ENCODE data around the gene CNTNAP5.

Gene CNTNAP5

GRCh38 chr2:124586835-124587234, 561.7 kb downstream of the CNTNAP5 start:
- Histone ChIP-seq H3K36me3 (ENCODE audit: control insufficient read depth, insufficient read depth, low read length) (no peaks in the 10 kb centered on the region), H3K4me3 (ENCODE audit: insufficient read depth, low read depth, low read length, poor library complexity, severe bottlenecking) (no peak overlapping the region), H3K27ac (ENCODE audit: insufficient read depth, low read length, poor library complexity, severe bottlenecking) (no peak overlapping the region), H3K9me3 (ENCODE audit: control insufficient read depth, low read length) (no peaks in the 10 kb centered on the region), H3K27me3 (replicated peaks; ENCODE audit: control insufficient read depth, insufficient read depth, low read length, poor library complexity, severe bottlenecking) (no peaks in the 10 kb centered on the region), H3K4me1 (ENCODE audit: control insufficient read depth, insufficient read depth, low read length, poor library complexity, severe bottlenecking) (no peaks in the 10 kb centered on the region)
- no peak for DNase-seq

- H3K27ac ChIP-seq (ENCODE audit: insufficient read depth, low read length, poor library complexity, severe bottlenecking) = no peak overlapping the region
- no peaks in the 10 kb centered on the region for H3K36me3 ChIP-seq (ENCODE audit: control insufficient read depth, insufficient read depth, low read length)
- no peaks in the 10 kb centered on the region for H3K9me3 ChIP-seq (ENCODE audit: control insufficient read depth, low read length)
- H3K27me3 ChIP-seq (replicated peaks; ENCODE audit: control insufficient read depth, insufficient read depth, low read length, poor library complexity, severe bottlenecking) = no peaks in the 10 kb centered on the region
- DNase-seq = no peak
- H3K4me1 ChIP-seq (ENCODE audit: control insufficient read depth, insufficient read depth, low read length, poor library complexity, severe bottlenecking) = no peaks in the 10 kb centered on the region
- no peak overlapping the region for H3K4me3 ChIP-seq (ENCODE audit: insufficient read depth, low read depth, low read length, poor library complexity, severe bottlenecking)
These were observed 564.9 kb downstream of the CNTNAP5 start for GRCh38 chr2:124589971-124590370.

- H3K9me3 ChIP-seq (ENCODE audit: control insufficient read depth, low read length) = no peaks in the 10 kb centered on the region
- no peaks in the 10 kb centered on the region for H3K36me3 ChIP-seq (ENCODE audit: control insufficient read depth, insufficient read depth, low read length)
- H3K4me3 ChIP-seq (ENCODE audit: insufficient read depth, low read depth, low read length, poor library complexity, severe bottlenecking) = no peak overlapping the region
- no peak overlapping the region for H3K27ac ChIP-seq (ENCODE audit: insufficient read depth, low read length, poor library complexity, severe bottlenecking)
- H3K4me1 ChIP-seq (ENCODE audit: control insufficient read depth, insufficient read depth, low read length, poor library complexity, severe bottlenecking) = no peaks in the 10 kb centered on the region
- no peaks in the 10 kb centered on the region for H3K27me3 ChIP-seq (replicated peaks; ENCODE audit: control insufficient read depth, insufficient read depth, low read length, poor library complexity, severe bottlenecking)
- DNase-seq = no peak
These were observed 577.7 kb downstream of the CNTNAP5 start for GRCh38 chr2:124602759-124603158.

- Histone ChIP-seq H3K4me1 (ENCODE audit: control insufficient read depth, insufficient read depth, low read length, poor library complexity, severe bottlenecking) (no peaks in the 10 kb centered on the region), H3K27ac (ENCODE audit: insufficient read depth, low read length, poor library complexity, severe bottlenecking) (no peak overlapping the region), H3K36me3 (ENCODE audit: control insufficient read depth, insufficient read depth, low read length) (no peaks in the 10 kb centered on the region), H3K9me3 (ENCODE audit: control insufficient read depth, low read length) (no peaks in the 10 kb centered on the region), H3K4me3 (ENCODE audit: insufficient read depth, low read depth, low read length, poor library complexity, severe bottlenecking) (no peak overlapping the region), H3K27me3 (replicated peaks; ENCODE audit: control insufficient read depth, insufficient read depth, low read length, poor library complexity, severe bottlenecking) (no peaks in the 10 kb centered on the region)
- no peak for DNase-seq
These were observed 579.9 kb downstream of the CNTNAP5 start for GRCh38 chr2:124604940-124605339.

- Histone ChIP-seq H3K9me3 (ENCODE audit: control insufficient read depth, low read length) (no peaks in the 10 kb centered on the region), H3K4me3 (ENCODE audit: insufficient read depth, low read depth, low read length, poor library complexity, severe bottlenecking) (no peak overlapping the region), H3K4me1 (ENCODE audit: control insufficient read depth, insufficient read depth, low read length, poor library complexity, severe bottlenecking) (no peaks in the 10 kb centered on the region), H3K27me3 (replicated peaks; ENCODE audit: control insufficient read depth, insufficient read depth, low read length, poor library complexity, severe bottlenecking) (no peaks in the 10 kb centered on the region), H3K36me3 (ENCODE audit: control insufficient read depth, insufficient read depth, low read length) (no peaks in the 10 kb centered on the region), H3K27ac (ENCODE audit: insufficient read depth, low read length, poor library complexity, severe bottlenecking) (no peak overlapping the region)
- no peak for DNase-seq
These were observed 582.6 kb downstream of the CNTNAP5 start for GRCh38 chr2:124607679-124608078.

- H3K4me3 ChIP-seq (ENCODE audit: insufficient read depth, low read depth, low read length, poor library complexity, severe bottlenecking) = no peak overlapping the region
- H3K27me3 ChIP-seq (replicated peaks; ENCODE audit: control insufficient read depth, insufficient read depth, low read length, poor library complexity, severe bottlenecking) = no peaks in the 10 kb centered on the region
- H3K9me3 ChIP-seq (ENCODE audit: control insufficient read depth, low read length) = no peaks in the 10 kb centered on the region
- H3K36me3 ChIP-seq (ENCODE audit: control insufficient read depth, insufficient read depth, low read length) = no peaks in the 10 kb centered on the region
- DNase-seq = no peak
- no peak overlapping the region for H3K27ac ChIP-seq (ENCODE audit: insufficient read depth, low read length, poor library complexity, severe bottlenecking)
- no peaks in the 10 kb centered on the region for H3K4me1 ChIP-seq (ENCODE audit: control insufficient read depth, insufficient read depth, low read length, poor library complexity, severe bottlenecking)
These were observed 584.6 kb downstream of the CNTNAP5 start for GRCh38 chr2:124609667-124610066.

- H3K4me3 ChIP-seq (ENCODE audit: insufficient read depth, low read depth, low read length, poor library complexity, severe bottlenecking) = no peak overlapping the region
- no peak for DNase-seq
- no peaks in the 10 kb centered on the region for H3K27me3 ChIP-seq (replicated peaks; ENCODE audit: control insufficient read depth, insufficient read depth, low read length, poor library complexity, severe bottlenecking)
- H3K4me1 ChIP-seq (ENCODE audit: control insufficient read depth, insufficient read depth, low read length, poor library complexity, severe bottlenecking) = no peaks in the 10 kb centered on the region
- no peaks in the 10 kb centered on the region for H3K9me3 ChIP-seq (ENCODE audit: control insufficient read depth, low read length)
- H3K27ac ChIP-seq (ENCODE audit: insufficient read depth, low read length, poor library complexity, severe bottlenecking) = no peak overlapping the region
- no peaks in the 10 kb centered on the region for H3K36me3 ChIP-seq (ENCODE audit: control insufficient read depth, insufficient read depth, low read length)
These were observed 585.1 kb downstream of the CNTNAP5 start for GRCh38 chr2:124610141-124610540.

- H3K9me3 ChIP-seq (ENCODE audit: control insufficient read depth, low read length) = no peaks in the 10 kb centered on the region
These were observed 585.8 kb downstream of the CNTNAP5 start for GRCh38 chr2:124610866-124611265.

GRCh38 chr2:124623560-124623959, 598.5 kb downstream of the CNTNAP5 start:
- Histone ChIP-seq H3K4me1 (ENCODE audit: control insufficient read depth, insufficient read depth, low read length, poor library complexity, severe bottlenecking) (no peaks in the 10 kb centered on the region), H3K27ac (ENCODE audit: insufficient read depth, low read length, poor library complexity, severe bottlenecking) (no peak overlapping the region), H3K36me3 (ENCODE audit: control insufficient read depth, insufficient read depth, low read length) (no peaks in the 10 kb centered on the region), H3K4me3 (ENCODE audit: insufficient read depth, low read depth, low read length, poor library complexity, severe bottlenecking) (no peak overlapping the region), H3K9me3 (ENCODE audit: control insufficient read depth, low read length) (no peaks in the 10 kb centered on the region), H3K27me3 (replicated peaks; ENCODE audit: control insufficient read depth, insufficient read depth, low read length, poor library complexity, severe bottlenecking) (no peaks in the 10 kb centered on the region)
- no peak for DNase-seq

More at GRCh38 chr2:124610866-124611265, 585.8 kb downstream of the CNTNAP5 start:
- Histone ChIP-seq H3K4me3 (ENCODE audit: insufficient read depth, low read depth, low read length, poor library complexity, severe bottlenecking) (no peak overlapping the region), H3K27me3 (replicated peaks; ENCODE audit: control insufficient read depth, insufficient read depth, low read length, poor library complexity, severe bottlenecking) (no peaks in the 10 kb centered on the region), H3K27ac (ENCODE audit: insufficient read depth, low read length, poor library complexity, severe bottlenecking) (no peak overlapping the region), H3K36me3 (ENCODE audit: control insufficient read depth, insufficient read depth, low read length) (no peaks in the 10 kb centered on the region), H3K4me1 (ENCODE audit: control insufficient read depth, insufficient read depth, low read length, poor library complexity, severe bottlenecking) (no peaks in the 10 kb centered on the region)
- DNase-seq = no peak

GRCh38 chr2:124625561-124625960, 600.5 kb downstream of the CNTNAP5 start:
- no peaks in the 10 kb centered on the region for H3K9me3 ChIP-seq (ENCODE audit: control insufficient read depth, low read length)
- H3K4me1 ChIP-seq (ENCODE audit: control insufficient read depth, insufficient read depth, low read length, poor library complexity, severe bottlenecking) = no peaks in the 10 kb centered on the region
- H3K27ac ChIP-seq (ENCODE audit: insufficient read depth, low read length, poor library complexity, severe bottlenecking) = no peak overlapping the region
- H3K36me3 ChIP-seq (ENCODE audit: control insufficient read depth, insufficient read depth, low read length) = no peaks in the 10 kb centered on the region
- no peak overlapping the region for H3K4me3 ChIP-seq (ENCODE audit: insufficient read depth, low read depth, low read length, poor library complexity, severe bottlenecking)
- DNase-seq = no peak
- H3K27me3 ChIP-seq (replicated peaks; ENCODE audit: control insufficient read depth, insufficient read depth, low read length, poor library complexity, severe bottlenecking) = no peaks in the 10 kb centered on the region

- no peak for DNase-seq
- no peak overlapping the region for H3K4me3 ChIP-seq (ENCODE audit: insufficient read depth, low read depth, low read length, poor library complexity, severe bottlenecking)
- H3K36me3 ChIP-seq (ENCODE audit: control insufficient read depth, insufficient read depth, low read length) = no peaks in the 10 kb centered on the region
- no peaks in the 10 kb centered on the region for H3K4me1 ChIP-seq (ENCODE audit: control insufficient read depth, insufficient read depth, low read length, poor library complexity, severe bottlenecking)
- no peak overlapping the region for H3K27ac ChIP-seq (ENCODE audit: insufficient read depth, low read length, poor library complexity, severe bottlenecking)
- H3K9me3 ChIP-seq (ENCODE audit: control insufficient read depth, low read length) = no peaks in the 10 kb centered on the region
- no peaks in the 10 kb centered on the region for H3K27me3 ChIP-seq (replicated peaks; ENCODE audit: control insufficient read depth, insufficient read depth, low read length, poor library complexity, severe bottlenecking)
These were observed 601.9 kb downstream of the CNTNAP5 start for GRCh38 chr2:124626993-124627392.
